ENCODE data around the gene GRID1. TPM values are rescaled to one million over a fixed set of nuclear protein-coding genes. Genes with fewer than 3 reads are reported as not detected.

Gene GRID1
- total and polyA plus RNA-seq, 8 donors: 0.31 to 8.5 (median 1.0) TPM; not detected in 1

GRCh38 chr10:86344281-86344680 lies 22.3 kb downstream of the GRID1 start:
- Histone ChIP-seq H3K36me3 (no peaks in the 10 kb centered on the region), H3K4me3 (no peak overlapping the region), H3K9me3 (no peaks in the 10 kb centered on the region), H3K27ac (no peak overlapping the region), H3K4me1 (peaks cover 6 to 19% (median 8%) of the 10 kb centered on the region in 4 donors), H3K27me3 (peaks cover 0 to 11% (median 4%) of the 10 kb centered on the region in 3 donors)
- intact Hi-C loops (cut with DNase I; ENCODE audit: low total_unique reads): no loop called here
- WGBS, 5 donors: 76 to 90% (median 90%) methylated on average over 3 of the region's 3 CpGs
- DNase-seq: no peak
- no peak for TF ChIP-seq CTCF (IDR thresholded peaks at IDR 0.05)

DNA sequence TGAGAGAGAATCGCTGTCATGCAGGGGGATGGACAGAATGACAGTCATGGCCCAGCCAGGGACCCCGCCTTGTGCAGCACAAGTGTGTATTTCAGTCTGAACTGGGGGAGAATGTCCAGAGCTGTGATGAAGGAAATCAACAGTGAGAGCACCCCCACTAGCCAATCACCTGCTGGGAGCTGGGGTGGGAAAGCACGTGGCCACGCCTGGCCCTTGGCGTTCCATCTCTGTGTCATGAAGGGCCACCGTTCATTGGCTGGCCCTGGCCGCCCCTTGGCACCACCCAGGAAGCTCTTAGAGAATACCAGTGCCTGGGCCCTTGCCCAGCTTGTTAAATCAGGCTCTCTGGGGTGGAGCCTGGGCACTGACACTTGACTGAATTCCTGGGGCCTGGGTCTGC lies 22.8 kb downstream of the GRID1 start:
- H3K9me3 ChIP-seq: no peaks in the 10 kb centered on the region
- intact Hi-C loops (cut with DNase I; ENCODE audit: low total_unique reads): no loop called here
- H3K36me3 ChIP-seq: no peaks in the 10 kb centered on the region
- peaks cover 0 to 11% (median 4%) of the 10 kb centered on the region in 3 donors for H3K27me3 ChIP-seq
- DNase-seq: no peak
- TF ChIP-seq CTCF (IDR thresholded peaks at IDR 0.05) (no peak), EP300 (IDR thresholded peaks at IDR 0.05) (no peak), POLR2A (IDR thresholded peaks at IDR 0.05) (no peak), POLR2AphosphoS5 (IDR thresholded peaks at IDR 0.05) (no peak)
- H3K4me1 ChIP-seq: peaks cover 6 to 19% (median 8%) of the 10 kb centered on the region in 4 donors
- no peak overlapping the region for H3K27ac ChIP-seq
- WGBS, 5 donors: 76 to 100% (median 79%) methylated on average over 1 to 7 of the region's 7 CpGs
- H3K4me3 ChIP-seq: no peak overlapping the region

- TF ChIP-seq EP300 (IDR thresholded peaks at IDR 0.05): no peak
- no peak for TF ChIP-seq POLR2AphosphoS5 (IDR thresholded peaks at IDR 0.05)
- no peak for TF ChIP-seq POLR2A (IDR thresholded peaks at IDR 0.05)
- no peak for TF ChIP-seq CTCF (IDR thresholded peaks at IDR 0.05)
- H3K4me3 ChIP-seq: no peak overlapping the region
- intact Hi-C loops (cut with DNase I; ENCODE audit: low total_unique reads): no loop called here
- H3K9me3 ChIP-seq: no peaks in the 10 kb centered on the region
- no peak for DNase-seq
- peaks cover 6 to 19% (median 8%) of the 10 kb centered on the region in 4 donors for H3K4me1 ChIP-seq
- H3K27ac ChIP-seq: no peak overlapping the region
- peaks cover 0 to 4% (median 4%) of the 10 kb centered on the region in 3 donors for H3K27me3 ChIP-seq
- H3K36me3 ChIP-seq: no peaks in the 10 kb centered on the region
- 54 to 69% (median 64%) methylated on average over 7 to 11 of the region's 11 CpGs for WGBS, 5 donors
These were observed 24.3 kb downstream of the GRID1 start for GRCh38 chr10:86342111-86342863.

DNA sequence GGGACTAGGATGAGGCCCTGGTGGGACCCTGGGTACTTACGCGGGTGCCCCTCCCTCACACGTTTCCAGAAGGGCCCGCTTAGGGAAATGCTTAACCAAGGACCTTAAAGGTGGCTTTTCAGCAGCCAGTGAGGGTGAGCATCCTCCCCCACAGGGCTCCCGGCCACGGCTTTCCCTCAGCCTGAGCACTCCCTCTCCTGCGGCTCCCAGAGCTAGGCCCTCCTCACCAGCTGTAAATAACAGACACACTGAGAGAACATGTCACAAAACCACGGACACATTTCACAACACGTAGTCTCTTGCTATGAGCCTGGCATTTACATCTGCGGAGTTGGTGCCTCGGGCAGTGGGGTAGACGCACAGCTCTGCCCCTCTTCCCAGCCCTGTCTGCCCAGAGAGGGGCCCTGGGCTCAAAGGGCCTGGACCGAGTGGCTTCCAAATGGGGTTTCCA lies 25.2 kb downstream of the GRID1 start:
- no peak for DNase-seq
- H3K36me3 ChIP-seq: no peaks in the 10 kb centered on the region
- H3K4me3 ChIP-seq: no peak overlapping the region
- TF ChIP-seq EP300 (IDR thresholded peaks at IDR 0.05) (no peak), POLR2AphosphoS5 (IDR thresholded peaks at IDR 0.05) (no peak), POLR2A (IDR thresholded peaks at IDR 0.05) (no peak), CTCF (IDR thresholded peaks at IDR 0.05) (no peak)
- intact Hi-C loops (cut with DNase I; ENCODE audit: low total_unique reads): no loop called here
- H3K27ac ChIP-seq: no peak overlapping the region
- H3K27me3 ChIP-seq: peaks cover 0 to 8% (median 4%) of the 10 kb centered on the region in 3 donors
- peaks cover 6 to 13% (median 7%) of the 10 kb centered on the region in 4 donors for H3K4me1 ChIP-seq
- 67 to 80% (median 72%) methylated on average over 10 to 13 of the region's 13 CpGs for WGBS, 5 donors
- no peaks in the 10 kb centered on the region for H3K9me3 ChIP-seq
